Activated CD4-positive, alpha-beta memory T cell treated with anti-CD3 and anti-CD28 coated beads, Interleukin-2, amount 10 ng/mL, durations not matched to agents 7 days and 5 days (primary cell): ENCODE measurements around the gene SORCS2. TPM values are rescaled to one million over a fixed set of nuclear protein-coding genes. Genes with fewer than 3 reads are reported as not detected.
A peak's percentile ranks its signal among the peaks of the same experiment; 100 is the strongest.

Experiments
- CTCF ChIA-PET: fragments of 350-600 bp; sonication (Branson Sonifier 250); formaldehyde crosslinking; loops from one replicate; lab custom pipeline; 2021; ENCODE audit warnings: antibody characterized with exemption, inconsistent platforms; lab: Charles Lee
- POLR2A ChIA-PET: fragments of 350-600 bp; sonication (Branson Sonifier 250); formaldehyde crosslinking; loops from one replicate; lab custom pipeline; 2021; ENCODE audit warnings: antibody characterized with exemption; lab: Charles Lee
- DNase-seq: peaks from one replicate; pipeline ENCODE4 v3.0.0-alpha.2; 2020
- H3K27ac Mint-ChIP-seq: one replicate; pipeline ENCODE4 v1.8.0; 2021; ENCODE audit warnings: mild to moderate bottlenecking, mixed read lengths
- H3K27me3 Mint-ChIP-seq: one replicate; pipeline ENCODE4 v1.8.0; 2021; ENCODE audit warnings: mixed read lengths
- H3K36me3 Mint-ChIP-seq: one replicate; pipeline ENCODE4 v1.8.0; 2021; ENCODE audit warnings: low read depth, mixed read lengths
- H3K4me1 Mint-ChIP-seq: one replicate; pipeline ENCODE4 v1.8.0; 2021; ENCODE audit warnings: mixed read lengths
- H3K4me3 Mint-ChIP-seq: one replicate; pipeline ENCODE4 v1.8.0; 2021; ENCODE audit warnings: mild to moderate bottlenecking, mixed read lengths
- H3K9me3 Mint-ChIP-seq: one replicate; pipeline ENCODE4 v1.8.0; 2021; ENCODE audit warnings: mixed read lengths
- total RNA-seq, 2 experiments: library from RNA; stranded (reverse); gene quantifications; one replicate each; pipeline ENCODE4 v1.2.3, GENCODE V29; 2021

SORCS2 gene
- total RNA-seq, 2 experiments from 2014 or later = 0.10 to 0.18 TPM

DNA sequence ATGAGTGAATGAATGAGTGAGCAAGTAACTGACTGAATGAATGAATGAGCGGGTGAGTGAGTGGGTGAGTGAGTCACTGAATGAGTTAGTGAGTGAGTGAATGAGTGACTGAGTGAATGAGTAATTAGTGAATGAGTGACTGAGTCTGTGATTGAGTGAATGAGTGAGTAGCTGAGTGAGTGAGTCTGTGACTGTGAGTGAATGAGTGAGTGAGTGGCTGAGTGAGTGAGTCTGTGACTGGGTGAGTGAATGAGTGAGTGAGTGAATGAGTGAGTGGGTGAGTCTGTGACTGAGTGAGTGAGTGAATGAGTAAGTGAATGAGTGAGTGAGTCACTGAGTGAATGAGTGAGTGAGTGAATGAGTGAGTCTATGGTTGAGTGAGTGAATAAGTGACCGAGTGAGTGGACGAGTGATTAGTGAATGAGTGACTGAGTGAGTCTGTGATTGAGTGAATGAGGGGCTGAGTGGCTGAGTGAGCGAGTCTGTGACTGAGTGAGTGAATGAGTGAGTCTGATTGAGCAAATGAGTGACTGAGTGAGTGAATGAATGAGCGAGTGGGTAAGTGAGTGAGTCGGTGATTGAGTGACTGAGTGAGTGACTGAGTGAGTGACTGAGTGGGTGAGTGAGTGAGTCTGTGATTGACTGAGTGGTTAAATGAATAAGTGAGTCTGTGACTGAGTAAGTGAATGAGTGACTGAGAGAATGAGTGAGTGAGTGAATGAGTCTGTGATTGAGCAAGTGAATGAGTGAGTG lies 465.4 kb downstream of the SORCS2 start:
- no peak for DNase-seq
- H3K36me3 Mint-ChIP-seq = no peaks in the 10 kb centered on the region
- ChIA-PET CTCF (no interaction called here), POLR2A (no interaction called here)
- H3K9me3 Mint-ChIP-seq = no peaks in the 10 kb centered on the region
- H3K4me3 Mint-ChIP-seq = no peak overlapping the region
- H3K4me1 Mint-ChIP-seq = peaks cover 11% of the 10 kb centered on the region
- H3K27ac Mint-ChIP-seq = no peak overlapping the region
- peaks cover 3% of the 10 kb centered on the region for H3K27me3 Mint-ChIP-seq

DNA sequence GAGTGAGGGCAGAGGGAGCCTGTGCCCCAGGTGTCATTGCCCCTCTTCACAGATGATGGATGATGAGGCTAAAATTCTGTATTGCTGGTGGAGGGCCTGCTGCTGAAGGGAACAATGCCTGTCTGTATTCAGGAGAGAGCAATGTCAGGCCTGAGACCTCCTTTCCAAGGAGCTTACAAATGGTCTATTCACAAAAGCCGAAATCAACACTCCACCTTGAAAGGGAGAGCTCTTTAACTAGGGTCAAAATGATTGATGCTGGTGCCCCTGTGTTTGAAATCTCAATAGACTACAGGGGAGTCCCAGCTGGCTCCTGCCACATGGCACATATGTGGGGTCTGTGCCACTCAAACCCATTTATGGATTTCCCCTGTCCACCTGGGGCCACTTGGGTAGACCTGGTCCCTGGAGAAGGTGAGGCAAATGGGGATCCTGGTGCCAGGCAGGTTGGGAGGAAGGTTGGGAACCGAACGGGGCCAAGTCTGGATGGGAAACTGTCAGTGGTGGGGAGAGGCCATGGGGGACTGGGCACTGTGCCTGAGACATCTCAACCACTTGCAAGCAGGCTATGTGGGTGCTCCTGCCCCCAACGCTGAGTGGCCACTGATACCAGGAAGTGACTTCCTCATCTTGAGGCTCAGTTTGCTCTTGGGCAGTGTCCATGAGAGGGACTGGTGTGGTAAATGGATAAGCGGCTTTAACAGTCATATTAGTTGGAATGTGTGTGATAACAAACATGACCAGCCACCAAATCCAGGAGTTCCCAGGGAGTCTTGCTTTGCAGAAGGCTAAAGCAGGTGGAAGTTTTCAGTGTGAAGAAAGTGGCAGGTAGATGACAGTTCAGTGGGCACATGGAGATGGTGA lies 466.2 kb downstream of the SORCS2 start:
- ChIA-PET CTCF (no interaction called here), POLR2A (no interaction called here)
- no peak overlapping the region for H3K4me3 Mint-ChIP-seq
- H3K4me1 Mint-ChIP-seq = peaks cover 9% of the 10 kb centered on the region
- H3K27ac Mint-ChIP-seq = no peak overlapping the region
- no peaks in the 10 kb centered on the region for H3K9me3 Mint-ChIP-seq
- no peaks in the 10 kb centered on the region for H3K36me3 Mint-ChIP-seq
- peaks cover 7% of the 10 kb centered on the region for H3K27me3 Mint-ChIP-seq
- no peak for DNase-seq

DNA sequence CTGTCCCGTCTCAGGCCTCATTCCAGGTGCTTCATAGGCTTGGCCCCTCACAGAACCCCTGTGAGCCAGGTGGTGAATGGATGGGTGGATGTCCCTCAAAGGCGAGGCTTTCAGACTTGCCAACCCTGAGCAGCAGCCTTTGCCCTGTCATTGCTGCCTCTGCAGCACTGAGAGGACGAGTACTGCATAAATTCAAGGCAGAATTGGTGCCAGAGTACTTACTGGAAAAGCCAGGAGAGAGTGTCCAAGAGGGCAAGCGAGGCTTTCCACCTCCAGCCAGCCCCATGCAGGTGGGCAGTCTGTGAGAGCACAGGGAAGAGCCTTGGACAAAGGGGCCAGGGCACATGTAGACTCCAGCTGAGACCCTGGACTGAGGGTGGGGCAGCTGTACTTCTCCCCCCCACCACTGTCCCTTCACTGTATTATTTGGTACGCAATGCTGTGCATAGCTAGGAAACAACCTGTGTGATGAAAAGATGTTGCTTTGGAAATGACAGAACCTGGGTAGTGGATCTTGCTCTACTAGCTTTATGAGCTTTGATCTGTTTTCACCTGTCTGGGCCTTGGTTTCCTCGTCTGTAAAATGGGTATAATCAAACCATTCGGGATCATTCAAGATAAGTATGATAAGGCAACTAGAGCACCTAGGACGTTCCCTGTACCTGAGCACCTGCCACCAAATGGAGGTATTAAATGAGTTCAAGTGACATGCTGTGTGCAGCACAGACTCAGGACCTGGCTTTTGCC lies 467.3 kb downstream of the SORCS2 start:
- H3K27me3 Mint-ChIP-seq = peaks cover 7% of the 10 kb centered on the region
- no peak overlapping the region for H3K27ac Mint-ChIP-seq
- CTCF ChIA-PET = interaction anchor here (1.0 kb wide), 1 partner anchor 61 kb away, joined by 3 read pairs; no protein-coding TSS in a partner anchor
- H3K9me3 Mint-ChIP-seq = no peaks in the 10 kb centered on the region
- H3K36me3 Mint-ChIP-seq = no peaks in the 10 kb centered on the region
- peaks cover 5% of the 10 kb centered on the region for H3K4me1 Mint-ChIP-seq
- POLR2A ChIA-PET = interaction anchor here (1.2 kb wide), 1 partner anchor 9 kb away, joined by 3 read pairs; no protein-coding TSS in a partner anchor
- DNase-seq = no peak
- H3K4me3 Mint-ChIP-seq = no peak overlapping the region

DNA sequence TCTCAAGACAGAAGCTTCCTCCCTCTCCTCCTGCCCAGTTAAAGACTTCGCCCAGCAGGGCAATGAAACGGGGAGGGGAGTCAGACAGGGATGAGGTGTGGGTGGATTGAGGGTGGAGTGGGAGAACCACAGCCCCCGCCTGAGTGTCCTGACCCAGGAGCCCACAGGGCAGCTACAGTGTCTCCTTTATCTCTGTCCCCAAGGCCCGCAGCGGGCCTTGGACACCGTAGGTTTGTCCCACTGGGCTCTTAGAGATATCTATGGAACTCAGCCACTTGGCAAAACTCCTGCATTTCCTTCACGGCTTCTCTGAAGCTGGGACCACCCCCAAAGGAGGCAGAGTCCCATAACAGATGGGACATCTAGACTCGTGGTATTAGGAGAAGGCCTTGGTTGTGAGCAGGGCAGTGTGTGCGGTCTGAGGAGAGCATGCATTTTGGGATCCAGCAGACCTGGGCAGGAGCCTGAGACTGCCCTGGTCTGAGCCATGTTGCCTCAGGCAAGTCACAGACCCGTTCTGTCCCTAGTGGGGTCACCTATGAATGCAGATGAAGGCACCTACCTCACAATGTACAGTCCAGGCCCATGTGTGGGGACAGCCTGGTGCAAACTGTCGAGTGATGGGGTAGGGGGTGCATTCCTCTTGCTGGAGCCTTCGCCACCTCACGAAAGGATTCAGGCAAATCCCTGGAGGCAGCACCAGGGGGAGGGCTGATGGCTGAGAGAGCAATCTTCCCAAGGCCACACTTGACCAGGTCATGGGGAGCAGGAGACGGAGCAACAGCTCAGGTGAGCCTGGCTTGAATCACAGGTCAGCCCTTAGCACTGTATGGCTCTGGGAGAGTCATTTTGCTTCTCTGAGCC lies 468.1 kb downstream of the SORCS2 start:
- Mint-ChIP-seq H3K36me3 (no peaks in the 10 kb centered on the region), H3K27ac (no peak overlapping the region), H3K27me3 (peaks cover 4% of the 10 kb centered on the region), H3K4me1 (peaks cover 5% of the 10 kb centered on the region), H3K9me3 (no peaks in the 10 kb centered on the region), H3K4me3 (no peak overlapping the region)
- no peak for DNase-seq
- CTCF ChIA-PET = interaction anchor here (1.0 kb wide), 1 partner anchor 60 kb away, joined by 3 read pairs; no protein-coding TSS in a partner anchor
- POLR2A ChIA-PET = interaction anchor here (1.2 kb wide), 1 partner anchor 9 kb away, joined by 3 read pairs; no protein-coding TSS in a partner anchor

DNA sequence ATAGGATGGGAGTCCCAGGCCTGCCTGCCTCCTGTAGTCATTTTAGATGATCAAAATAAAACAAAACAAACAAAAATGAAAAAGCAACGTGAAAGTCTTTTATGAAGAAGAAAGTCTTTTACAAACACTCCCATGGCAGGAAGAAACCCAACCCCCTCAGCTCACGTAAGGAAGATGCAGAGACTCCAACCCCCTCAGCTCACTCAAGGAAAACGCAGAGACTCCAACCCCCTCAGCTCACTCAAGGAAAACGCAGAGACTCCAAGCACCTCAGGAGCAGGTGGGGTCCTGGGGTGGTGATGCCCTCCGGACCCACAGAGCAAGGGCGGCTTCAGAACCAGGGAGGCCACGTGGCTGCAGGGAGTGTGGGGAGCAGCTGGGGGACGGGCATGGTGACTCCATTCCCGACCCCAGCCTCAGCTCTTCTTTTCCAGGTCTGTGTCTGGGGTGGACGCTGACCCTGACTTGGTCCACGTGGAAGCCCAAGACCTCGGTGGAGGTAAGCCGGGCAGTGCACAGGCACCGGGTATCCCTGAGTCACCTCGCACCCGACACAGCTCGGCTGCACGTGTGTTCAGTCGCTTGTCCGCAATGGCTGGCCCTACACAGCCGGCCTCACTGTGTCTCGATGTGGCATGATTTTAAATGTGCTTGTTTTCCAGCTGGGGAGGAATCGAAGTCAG lies 468.9 kb downstream of the SORCS2 start:
- Mint-ChIP-seq H3K4me1 (peaks cover 5% of the 10 kb centered on the region), H3K9me3 (no peaks in the 10 kb centered on the region), H3K27ac (no peak overlapping the region), H3K4me3 (no peak overlapping the region), H3K27me3 (peaks cover 4% of the 10 kb centered on the region), H3K36me3 (no peaks in the 10 kb centered on the region)
- ChIA-PET POLR2A (no interaction called here), CTCF (no interaction called here)
- no peak for DNase-seq

DNA sequence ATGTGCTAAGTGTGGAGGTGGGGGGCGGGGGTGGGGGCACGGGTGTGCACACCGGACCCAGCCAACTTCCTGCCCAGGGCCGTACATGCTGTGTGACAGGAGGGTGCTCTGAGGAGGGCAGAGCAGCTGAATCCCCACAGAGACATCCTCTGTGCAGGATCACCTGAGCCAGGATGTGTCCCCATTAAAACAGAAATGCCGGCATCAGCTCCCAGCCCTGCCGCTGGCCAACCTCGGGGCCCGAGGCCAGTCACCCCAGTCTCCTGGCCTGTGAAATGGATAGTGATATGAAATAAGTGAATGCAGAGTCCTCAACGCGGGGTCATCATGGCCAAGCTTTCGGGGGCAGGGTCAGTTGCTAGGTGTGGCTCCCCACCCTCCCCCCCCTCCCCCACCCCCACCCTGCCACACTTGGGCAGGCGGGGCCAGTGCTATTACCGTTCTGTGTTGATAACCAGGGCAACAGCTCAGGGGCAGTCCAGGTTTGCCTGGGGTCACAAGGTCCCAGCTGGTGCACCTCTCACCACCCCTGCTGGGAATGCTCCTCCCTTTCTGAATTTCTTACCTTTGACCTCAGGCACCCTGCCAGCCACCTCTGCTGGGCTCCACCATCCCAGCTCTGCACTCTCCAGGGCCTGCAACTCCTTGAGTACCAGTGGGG lies 469.6 kb downstream of the SORCS2 start:
- peaks cover 5% of the 10 kb centered on the region for H3K4me1 Mint-ChIP-seq
- H3K27me3 Mint-ChIP-seq = peaks cover 4% of the 10 kb centered on the region
- H3K36me3 Mint-ChIP-seq = no peaks in the 10 kb centered on the region
- no peak for DNase-seq
- no peak overlapping the region for H3K4me3 Mint-ChIP-seq
- no peak overlapping the region for H3K27ac Mint-ChIP-seq
- H3K9me3 Mint-ChIP-seq = no peaks in the 10 kb centered on the region
- POLR2A ChIA-PET = interaction anchor here (1.5 kb wide), 1 partner anchor 9 kb away, joined by 4 read pairs; no protein-coding TSS in a partner anchor
- CTCF ChIA-PET = no interaction called here

DNA sequence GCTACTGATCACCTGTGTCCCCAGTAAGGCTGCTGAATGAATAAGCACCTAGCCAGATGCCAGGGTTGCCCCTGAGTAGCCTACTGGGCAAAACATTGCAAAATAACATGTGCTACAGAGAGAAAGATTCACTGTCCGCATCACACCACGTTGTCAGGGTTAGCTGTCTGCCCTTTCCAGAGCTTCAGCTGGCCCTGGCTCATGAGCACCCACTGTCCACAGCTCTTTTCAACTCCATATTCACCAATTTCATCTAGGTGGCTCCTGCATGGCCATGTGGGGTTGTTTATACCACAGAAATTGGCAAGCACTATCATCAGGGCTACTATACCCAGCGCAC lies 470.1 kb downstream of the SORCS2 start:
- H3K4me1 Mint-ChIP-seq = peaks cover 5% of the 10 kb centered on the region
- DNase-seq = no peak
- H3K4me3 Mint-ChIP-seq = no peak overlapping the region
- H3K9me3 Mint-ChIP-seq = no peaks in the 10 kb centered on the region
- H3K27ac Mint-ChIP-seq = no peak overlapping the region
- H3K27me3 Mint-ChIP-seq = peaks cover 4% of the 10 kb centered on the region
- ChIA-PET CTCF (no interaction called here), POLR2A (interaction anchor here (1.5 kb wide), 1 partner anchor 10 kb away, joined by 4 read pairs; no protein-coding TSS in a partner anchor)
- no peaks in the 10 kb centered on the region for H3K36me3 Mint-ChIP-seq

DNA sequence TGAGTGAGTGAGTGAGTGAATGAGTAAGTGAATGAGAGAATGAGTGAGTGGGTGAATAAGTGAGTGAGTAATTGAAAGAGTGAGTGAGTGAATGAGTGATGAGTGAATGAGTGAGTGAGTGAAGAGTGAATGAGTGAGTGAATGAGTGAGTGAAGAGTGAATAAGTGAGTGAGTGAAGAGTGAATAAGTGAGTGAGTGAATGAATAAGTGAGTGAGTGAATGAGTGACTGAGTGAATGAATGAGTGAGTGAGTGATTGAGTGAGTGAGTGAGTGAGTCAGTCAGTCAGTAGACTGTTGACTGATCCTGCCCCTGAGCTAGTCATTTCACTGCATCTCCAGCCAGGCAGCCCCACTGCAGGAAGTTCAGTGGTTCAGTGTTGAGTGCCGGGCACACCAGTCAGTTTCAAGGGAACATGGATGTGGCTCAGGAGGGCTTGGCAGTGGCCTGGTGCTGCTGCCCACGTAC lies 470.8 kb downstream of the SORCS2 start:
- Mint-ChIP-seq H3K27ac (no peak overlapping the region), H3K4me3 (no peak overlapping the region), H3K36me3 (no peaks in the 10 kb centered on the region), H3K9me3 (no peaks in the 10 kb centered on the region), H3K4me1 (peaks cover 5% of the 10 kb centered on the region), H3K27me3 (peaks cover 4% of the 10 kb centered on the region)
- peak; percentile 28 for DNase-seq
- ChIA-PET POLR2A (interaction anchor here (1.5 kb wide), 1 partner anchor 10 kb away, joined by 4 read pairs; no protein-coding TSS in a partner anchor), CTCF (no interaction called here)

DNA sequence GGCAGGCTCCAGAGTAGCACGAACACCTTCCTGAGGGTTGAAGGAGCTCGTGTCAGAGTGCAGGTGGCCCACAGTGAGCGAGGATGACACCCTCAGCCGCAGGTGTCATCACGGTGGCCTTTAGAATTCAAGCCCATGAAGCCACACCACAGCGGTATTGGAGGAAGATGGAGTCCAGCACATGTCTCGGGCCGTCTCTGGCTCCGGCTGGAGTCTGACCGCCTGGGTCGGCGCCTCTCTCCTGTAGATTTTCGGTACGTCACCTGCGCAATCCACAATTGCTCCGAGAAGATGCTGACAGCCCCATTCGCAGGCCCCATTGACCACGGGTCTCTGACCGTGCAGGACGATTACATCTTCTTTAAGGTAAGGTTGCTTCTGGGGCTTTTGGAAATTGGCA lies 471.8 kb downstream of the SORCS2 start:
- no peak for DNase-seq
- ChIA-PET CTCF (no interaction called here), POLR2A (no interaction called here)
- Mint-ChIP-seq H3K27me3 (peaks cover 4% of the 10 kb centered on the region), H3K4me1 (peaks cover 5% of the 10 kb centered on the region), H3K27ac (no peak overlapping the region), H3K36me3 (no peaks in the 10 kb centered on the region), H3K4me3 (no peak overlapping the region), H3K9me3 (no peaks in the 10 kb centered on the region)

DNA sequence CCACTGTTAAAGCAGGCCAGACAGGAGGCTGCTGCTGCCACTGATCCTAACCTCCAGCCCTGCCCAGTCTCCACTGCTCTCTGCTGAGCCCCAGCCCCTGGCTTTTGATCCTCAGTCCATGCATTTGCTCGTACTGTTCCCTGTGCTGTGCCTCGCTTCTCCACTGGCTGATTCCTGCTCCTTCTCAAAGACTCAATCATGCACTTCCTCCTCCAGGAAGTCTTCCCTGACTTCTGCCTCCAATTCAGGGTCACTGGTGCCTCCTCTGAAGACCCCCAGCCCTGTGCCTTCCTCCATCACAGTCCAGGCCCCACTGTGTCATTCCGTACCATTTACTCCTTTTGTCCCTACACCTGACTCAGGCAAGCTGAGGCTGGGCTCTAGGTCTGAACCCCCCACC lies 473.0 kb downstream of the SORCS2 start:
- Mint-ChIP-seq H3K36me3 (no peaks in the 10 kb centered on the region), H3K27me3 (peaks cover 4% of the 10 kb centered on the region), H3K4me3 (no peak overlapping the region), H3K27ac (no peak overlapping the region), H3K9me3 (no peaks in the 10 kb centered on the region), H3K4me1 (peaks cover 5% of the 10 kb centered on the region)
- DNase-seq = no peak
- POLR2A ChIA-PET = no interaction called here
- CTCF ChIA-PET = no interaction called here

DNA sequence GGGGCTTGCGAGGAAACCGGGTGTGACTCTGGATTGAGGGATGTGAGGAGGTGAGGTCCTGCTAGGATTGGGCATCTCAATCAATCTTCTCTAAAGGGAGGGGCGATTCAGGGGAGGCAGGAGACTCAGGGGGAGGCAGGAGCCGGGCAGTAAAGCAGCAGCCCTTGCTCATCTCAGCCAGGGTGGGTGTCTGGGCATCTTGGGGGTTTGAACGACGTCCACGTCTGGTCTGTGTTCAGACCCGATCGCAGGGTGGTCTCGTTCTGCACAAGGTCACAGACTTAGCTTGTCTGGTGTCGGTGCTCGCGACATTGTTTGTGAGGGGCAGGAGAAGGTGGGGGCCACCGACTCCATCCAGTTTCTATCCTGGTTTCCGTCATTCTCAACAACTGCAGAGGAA lies 473.7 kb downstream of the SORCS2 start:
- DNase-seq = no peak
- Mint-ChIP-seq H3K4me3 (no peak overlapping the region), H3K36me3 (no peaks in the 10 kb centered on the region), H3K27ac (no peak overlapping the region), H3K27me3 (peaks cover 8% of the 10 kb centered on the region), H3K9me3 (no peaks in the 10 kb centered on the region), H3K4me1 (peaks cover 5% of the 10 kb centered on the region)
- ChIA-PET POLR2A (no interaction called here), CTCF (no interaction called here)
